CD4-positive, CD25-positive, alpha-beta regulatory T cell (primary cell): Measurements from ENCODE around the gene HCN1. TPM values are rescaled to one million over a fixed set of nuclear protein-coding genes. Genes with fewer than 3 reads are reported as not detected.

Experiments
- ATAC-seq, 2 donors: fragments of 150-1000 bp; cut with Tn5 transposase; one replicate each; pipeline ENCODE4 v1.10.0; 2021; ENCODE audit warnings: low read depth in 2 of 2, moderate number of reproducible peaks in 2 of 2, moderate library complexity in 1 of 2
- DNase-seq, 3 donors: peaks; one replicate each; pipeline versions ENCODE4 v3.0.0 to v3.0.0-alpha.2; 2012 to 2022; ENCODE audit warnings: mixed read lengths in 1 of 3
- H3K27ac ChIP-seq: one replicate; pipeline ENCODE4 v1.7.0; 2013; ENCODE audit warnings: mild to moderate bottlenecking, low read length; ENCODE audit not compliant: insufficient read depth, poor library complexity, severe bottlenecking
- H3K27me3 ChIP-seq: one replicate; pipeline ENCODE4 v1.7.0; 2013; ENCODE audit warnings: low read length; ENCODE audit not compliant: control insufficient read depth, insufficient read depth
- H3K36me3 ChIP-seq: one replicate; pipeline ENCODE4 v1.7.0; 2013; ENCODE audit warnings: mild to moderate bottlenecking, low read length, moderate library complexity; ENCODE audit not compliant: control insufficient read depth, insufficient read depth
- H3K4me1 ChIP-seq: 2 replicates; pipeline ENCODE4 v1.7.0; 2013; ENCODE audit warnings: mild to moderate bottlenecking, low read length; ENCODE audit not compliant: insufficient read depth, control insufficient read depth, poor library complexity, severe bottlenecking
- H3K4me3 ChIP-seq: one replicate; pipeline ENCODE4 v1.7.0; 2013; ENCODE audit warnings: low read depth, mild to moderate bottlenecking, low read length, moderate library complexity
- H3K9me3 ChIP-seq, 2 experiments: 1 replicate in 1 of 2; 2 replicates in 1 of 2; pipeline ENCODE4 v1.7.0; 2013; ENCODE audit warnings: low read length in 2 of 2, mild to moderate bottlenecking in 1 of 2, moderate library complexity in 1 of 2; ENCODE audit not compliant: control insufficient read depth in 2 of 2
- H3K27ac Mint-ChIP-seq, 3 donors: one replicate each; pipeline ENCODE4 v1.8.0; 2020 to 2022; ENCODE audit warnings: mild to moderate bottlenecking in 3 of 3, mixed read lengths in 3 of 3, moderate library complexity in 2 of 3
- H3K27me3 Mint-ChIP-seq: one replicate; pipeline ENCODE4 v1.8.0; 2022; ENCODE audit warnings: mild to moderate bottlenecking, mixed read lengths
- H3K36me3 Mint-ChIP-seq: one replicate; pipeline ENCODE4 v1.8.0; 2020; ENCODE audit warnings: mixed read lengths
- H3K4me1 Mint-ChIP-seq, 4 donors: one replicate each; pipeline ENCODE4 v1.8.0; 2020 to 2022; ENCODE audit warnings: mixed read lengths in 4 of 4, mild to moderate bottlenecking in 1 of 4
- H3K4me3 Mint-ChIP-seq, 4 donors: one replicate each; pipeline ENCODE4 v1.8.0; 2020 to 2022; ENCODE audit warnings: mild to moderate bottlenecking in 4 of 4, mixed read lengths in 4 of 4, moderate library complexity in 3 of 4
- H3K9me3 Mint-ChIP-seq, 7 donors: one replicate each; pipeline ENCODE4 v1.8.0; 2020 to 2022; ENCODE audit warnings: mixed read lengths in 7 of 7, mild to moderate bottlenecking in 3 of 7, moderate library complexity in 2 of 7
- polyA plus RNA-seq, 4 donors: library from polyadenylated mRNA; unstranded; fragments of 300-500 nt; fragmentation: Illumina TruSeq; gene quantifications; one replicate each; pipeline ENCODE4 v1.2.3, GENCODE V29; 2021
- total RNA-seq: library from RNA; stranded (reverse); gene quantifications from one replicate; pipeline ENCODE4 v1.2.3, GENCODE V29; 2022

Gene HCN1
- total and polyA plus RNA-seq, 5 donors from 2014 or later: not detected

- Mint-ChIP-seq H3K36me3 (no peaks in the 10 kb centered on the region), H3K9me3 (peaks cover 4 to 33% (median 15%) of the 10 kb centered on the region in 7 donors), H3K27me3 (no peaks in the 10 kb centered on the region), H3K4me3 (no peak overlapping the region), H3K4me1 (no peaks in the 10 kb centered on the region), H3K27ac (no peak overlapping the region)
- Histone ChIP-seq H3K4me1 (no peaks in the 10 kb centered on the region), H3K4me3 (no peak overlapping the region), H3K36me3 (no peaks in the 10 kb centered on the region), H3K27ac (no peak overlapping the region), H3K27me3 (no peaks in the 10 kb centered on the region), H3K9me3 (peaks cover 3% of the 10 kb centered on the region in 2 experiments)
- DNase-seq (no peak), ATAC-seq (no peak)
These were observed 443.6 kb downstream of the HCN1 start for GRCh38 chr5:45252541-45252940.

- DNase-seq: no peak
These were observed 470.6 kb downstream of the HCN1 start for GRCh38 chr5:45225571-45226031.

GRCh38 chr5:45205403-45205961 lies 490.7 kb downstream of the HCN1 start:
- H3K9me3 Mint-ChIP-seq: peaks cover 0 to 12% (median 6%) of the 10 kb centered on the region in 7 donors
- ATAC-seq (no peak), DNase-seq (no peak)
- Histone ChIP-seq H3K9me3 (peaks cover 0 to 4% of the 10 kb centered on the region in 2 experiments), H3K27me3 (no peaks in the 10 kb centered on the region), H3K4me3 (no peak overlapping the region), H3K36me3 (no peaks in the 10 kb centered on the region), H3K27ac (no peak overlapping the region), H3K4me1 (no peaks in the 10 kb centered on the region)
- no peak overlapping the region for H3K4me3 Mint-ChIP-seq
- no peak overlapping the region for H3K27ac Mint-ChIP-seq
- H3K36me3 Mint-ChIP-seq: no peaks in the 10 kb centered on the region
- H3K27me3 Mint-ChIP-seq: no peaks in the 10 kb centered on the region
- no peaks in the 10 kb centered on the region for H3K4me1 Mint-ChIP-seq

More at GRCh38 chr5:45225571-45226031, 470.6 kb downstream of the HCN1 start:
- ATAC-seq: no peak
- Mint-ChIP-seq H3K27me3 (no peaks in the 10 kb centered on the region), H3K9me3 (peaks cover 1 to 25% (median 8%) of the 10 kb centered on the region in 7 donors), H3K36me3 (no peaks in the 10 kb centered on the region), H3K4me3 (no peak overlapping the region), H3K27ac (no peak overlapping the region), H3K4me1 (no peaks in the 10 kb centered on the region)
- no peak overlapping the region for H3K27ac ChIP-seq
- no peaks in the 10 kb centered on the region for H3K4me1 ChIP-seq
- H3K9me3 ChIP-seq: no peaks in the 10 kb centered on the region
- no peaks in the 10 kb centered on the region for H3K36me3 ChIP-seq
- no peaks in the 10 kb centered on the region for H3K27me3 ChIP-seq
- H3K4me3 ChIP-seq: no peak overlapping the region
